B cell (primary cell): ENCODE results near the gene ACIN1. TPM values are rescaled to one million over a fixed set of nuclear protein-coding genes. Genes with fewer than 3 reads are reported as not detected.

Source experiments
- ATAC-seq: fragments of 200-7000 bp; cut with Tn5 transposase; one replicate; pipeline ENCODE4 v1.10.0; 2021; ENCODE audit warnings: low read depth, mild to moderate bottlenecking, moderate number of reproducible peaks, moderate library complexity
- CTCF ChIA-PET: fragments of 350-600 bp; sonication (Branson Sonifier 250); formaldehyde crosslinking; loops from one replicate; lab custom pipeline; 2021; ENCODE audit warnings: antibody characterized with exemption, inconsistent platforms; lab: Charles Lee
- POLR2A ChIA-PET: fragments of 350-600 bp; sonication (Branson Sonifier 250); formaldehyde crosslinking; loops from one replicate; lab custom pipeline; 2021; ENCODE audit warnings: antibody characterized with exemption; lab: Charles Lee
- DNase-seq: peaks from one replicate; pipeline ENCODE4 v3.0.0; 2013
- H2AFZ ChIP-seq: 2 replicates; pipeline ENCODE4 v1.6.1; 2012; ENCODE audit warnings: mild to moderate bottlenecking, low read depth, low read length; ENCODE audit not compliant: insufficient read depth, poor library complexity, severe bottlenecking
- H3K27ac ChIP-seq, 2 donors: 1 replicate in 1 of 2; 2 replicates in 1 of 2; pipeline ENCODE4 v1.5.1; 2012 to 2013; ENCODE audit warnings: low read length in 2 of 2, mild to moderate bottlenecking in 2 of 2, moderate library complexity in 1 of 2
- H3K27me3 ChIP-seq, 4 experiments: fragments of 200-600 bp in 1 of 4; sonication (generic) in 1 of 4; replicated peaks in 1 of 4; 1 replicate in 2 of 4; 2 replicates in 2 of 4; pipeline versions ENCODE4 v1.6.1 to v1.7.0; 2013 to 2016; ENCODE audit warnings: low read length in 3 of 4, mild to moderate bottlenecking in 2 of 4, mixed read lengths in 1 of 4, moderate library complexity in 1 of 4; ENCODE audit not compliant: insufficient read depth in 4 of 4, control insufficient read depth in 3 of 4; ENCODE audit errors: control extremely low read depth in 1 of 4
- H3K36me3 ChIP-seq, 2 experiments: replicated peaks in 1 of 2; 1 replicate in 1 of 2; 2 replicates in 1 of 2; pipeline versions ENCODE4 v1.6.1 to v1.7.1; 2013; ENCODE audit warnings: low read length in 1 of 2; ENCODE audit not compliant: insufficient read depth in 2 of 2, control insufficient read depth in 1 of 2; ENCODE audit errors: control extremely low read depth in 1 of 2, extremely low read depth in 1 of 2
- H3K4me1 ChIP-seq, 2 donors: fragments of 200-600 bp in 1 of 2; sonication (generic) in 1 of 2; 1 replicate in 1 of 2; 2 replicates in 1 of 2; pipeline versions ENCODE4 v1.5.1 to v1.6.1; 2013 to 2017; ENCODE audit warnings: low read length in 2 of 2; ENCODE audit not compliant: control insufficient read depth in 2 of 2, insufficient read depth in 2 of 2
- H3K4me2 ChIP-seq: replicated peaks from 2 replicates; pipeline ENCODE3; 2012; ENCODE audit warnings: mild to moderate bottlenecking, low read depth, low read length; ENCODE audit not compliant: poor library complexity, severe bottlenecking
- H3K4me3 ChIP-seq, 5 experiments: fragments of 200-600 bp in 1 of 5; sonication (generic) in 1 of 5; 1 replicate in 3 of 5; 2 replicates in 2 of 5; pipeline versions ENCODE4 v1.5.1 to v1.7.0; 2011 to 2016; ENCODE audit warnings: low read length in 4 of 5, mild to moderate bottlenecking in 4 of 5, low read depth in 2 of 5, control low read depth in 1 of 5, moderate library complexity in 1 of 5; ENCODE audit not compliant: insufficient read depth in 1 of 5; ENCODE audit errors: control extremely low read depth in 1 of 5, extremely low read depth in 1 of 5
- H3K79me2 ChIP-seq: fragments of 200-600 bp; sonication (generic); one replicate; pipeline ENCODE4 v1.6.0; 2016; ENCODE audit warnings: low read length; ENCODE audit not compliant: control insufficient read depth, insufficient read depth
- H3K9ac ChIP-seq: fragments of 200-600 bp; sonication (generic); 2 replicates; pipeline ENCODE4 v1.6.1; 2017; ENCODE audit warnings: mild to moderate bottlenecking, low read length, moderate library complexity
- H3K9me3 ChIP-seq, 3 donors: one replicate each; pipeline versions ENCODE4 v1.6.1 to v1.7.1; 2013; ENCODE audit warnings: low read length in 2 of 3; ENCODE audit not compliant: control insufficient read depth in 2 of 3, insufficient read depth in 1 of 3; ENCODE audit errors: control extremely low read depth in 1 of 3
- H4K20me1 ChIP-seq: 2 replicates; pipeline ENCODE4 v1.6.0; 2012; ENCODE audit warnings: mild to moderate bottlenecking, low read length; ENCODE audit not compliant: insufficient read depth, control insufficient read depth, poor library complexity, severe bottlenecking
- H3K27ac Mint-ChIP-seq: one replicate; pipeline ENCODE4 v1.8.0; 2021; ENCODE audit warnings: mixed read lengths
- H3K27me3 Mint-ChIP-seq: one replicate; pipeline ENCODE4 v1.8.0; 2021; ENCODE audit warnings: mixed read lengths
- H3K4me1 Mint-ChIP-seq: one replicate; pipeline ENCODE4 v1.8.0; 2021; ENCODE audit warnings: mixed read lengths
- H3K4me3 Mint-ChIP-seq: one replicate; pipeline ENCODE4 v1.8.0; 2021; ENCODE audit warnings: mixed read lengths
- H3K9me3 Mint-ChIP-seq: one replicate; pipeline ENCODE4 v1.8.0; 2022; ENCODE audit warnings: mixed read lengths; ENCODE audit not compliant: insufficient read depth
- EZH2 ChIP-seq: IDR thresholded peaks from 2 replicates; pipeline ENCODE4 v1.6.1; 2012; ENCODE audit warnings: borderline replicate concordance, low read depth, mild to moderate bottlenecking, moderate library complexity, low read length; ENCODE audit not compliant: insufficient read depth, poor library complexity, severe bottlenecking
- WGBS: methylation state at CpG from one replicate; pipeline ENCODE4 v1.1.5; 2013; ENCODE audit warnings: missing lambda C conversion rate; ENCODE audit not compliant: insufficient coverage; 5-methylcytosine and 5-hydroxymethylcytosine counted together
- intact Hi-C: fragments of 100-400 bp; cut with micrococcal nuclease; formaldehyde crosslinking; loops from one replicate; pipeline ENCODE4 v1.10.0; 2022
- polyA plus RNA-seq: library from polyadenylated mRNA; depleted of rRNA; stranded (reverse); fragments of >200 nt; gene quantifications from 2 replicates; pipeline ENCODE4 v1.2.3, GENCODE V29; 2012
- total RNA-seq, 2 donors: library from RNA; stranded (reverse); fragments of 120-200 nt in 1 of 2; gene quantifications; 1 replicate in 1 of 2; 2 replicates in 1 of 2; pipeline versions ENCODE4 v1.2.3 to v1.2.4, GENCODE V29; 2013 to 2022
- TF ChIP-seq, protein P1 (sequence below): fragments of 200-600 bp; IDR thresholded peaks from one replicate; pipeline ENCODE4 v1.8.0; 2022; ENCODE audit warnings: antibody characterized with exemption, mild to moderate bottlenecking

Gene ACIN1
- total and polyA plus RNA-seq, 2 donors (not counting 1 experiment from before 2014, with no cell fraction given), result 178 to 359 TPM

DNA sequence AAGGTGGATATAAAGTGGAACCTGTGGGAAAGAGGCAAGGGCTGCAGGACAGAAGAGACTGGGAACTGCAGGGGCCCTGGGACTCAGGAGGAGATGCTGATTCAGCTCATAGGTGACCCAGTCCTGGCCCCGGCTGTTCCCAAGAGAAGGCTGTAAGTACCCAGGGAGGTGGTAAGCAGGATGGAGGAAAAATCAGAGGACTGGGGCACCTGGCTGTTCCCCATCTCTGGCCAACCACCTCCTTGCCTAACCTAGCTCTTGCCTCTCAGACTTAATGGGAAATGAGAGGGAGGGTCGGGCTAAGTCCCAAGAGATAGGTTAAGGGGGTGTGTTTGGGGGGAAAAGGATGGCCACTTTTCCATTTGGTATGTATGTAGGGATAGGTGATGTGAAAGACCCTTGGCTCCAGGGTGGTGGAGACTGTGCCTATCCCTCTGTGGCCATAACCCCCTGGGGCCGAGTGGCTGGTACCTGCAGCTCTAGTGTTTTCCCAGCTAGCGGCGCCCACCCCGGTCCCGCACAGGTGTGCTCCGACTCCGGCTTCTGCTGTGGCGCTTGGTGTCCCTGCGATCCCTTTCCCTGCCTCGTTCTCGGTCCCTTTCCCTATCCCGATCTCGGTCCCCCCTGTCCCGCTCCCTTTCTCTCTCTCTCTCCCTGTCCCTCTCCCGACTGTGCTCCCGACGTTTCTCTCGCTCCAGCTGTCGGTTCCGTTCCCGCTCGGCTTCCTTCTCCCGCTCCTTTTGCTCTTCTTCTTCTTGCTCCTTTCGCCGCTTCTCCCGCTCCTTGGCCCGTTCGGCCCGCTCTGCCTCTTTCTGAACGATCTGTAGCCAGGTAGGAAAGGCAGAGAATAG lies 36.1 kb downstream of the ACIN1 start:
- no peaks in the 10 kb centered on the region for H3K27me3 Mint-ChIP-seq
- H3K9ac ChIP-seq, result no peak overlapping the region
- H4K20me1 ChIP-seq, result peaks cover 24% of the 10 kb centered on the region
- H3K36me3 ChIP-seq, result peaks cover 4 to 51% of the 10 kb centered on the region in 2 experiments
- CTCF ChIA-PET, result interaction anchor here (0.6 to 19.1 kb wide), 42 partner anchors 10 to 803 kb away, joined by 3 to 1134 read pairs (median 4); partner anchors contain the start of genes ACIN1, AJUBA, C14orf119 and HAUS4
- no peak overlapping the region for H3K4me2 ChIP-seq
- peaks cover 10 to 21% of the 10 kb centered on the region in 2 donors for H3K4me1 ChIP-seq
- ATAC-seq (no peak), DNase-seq (no peak)
- no peak overlapping the region for H3K27ac ChIP-seq
- TF ChIP-seq, protein P1, sequence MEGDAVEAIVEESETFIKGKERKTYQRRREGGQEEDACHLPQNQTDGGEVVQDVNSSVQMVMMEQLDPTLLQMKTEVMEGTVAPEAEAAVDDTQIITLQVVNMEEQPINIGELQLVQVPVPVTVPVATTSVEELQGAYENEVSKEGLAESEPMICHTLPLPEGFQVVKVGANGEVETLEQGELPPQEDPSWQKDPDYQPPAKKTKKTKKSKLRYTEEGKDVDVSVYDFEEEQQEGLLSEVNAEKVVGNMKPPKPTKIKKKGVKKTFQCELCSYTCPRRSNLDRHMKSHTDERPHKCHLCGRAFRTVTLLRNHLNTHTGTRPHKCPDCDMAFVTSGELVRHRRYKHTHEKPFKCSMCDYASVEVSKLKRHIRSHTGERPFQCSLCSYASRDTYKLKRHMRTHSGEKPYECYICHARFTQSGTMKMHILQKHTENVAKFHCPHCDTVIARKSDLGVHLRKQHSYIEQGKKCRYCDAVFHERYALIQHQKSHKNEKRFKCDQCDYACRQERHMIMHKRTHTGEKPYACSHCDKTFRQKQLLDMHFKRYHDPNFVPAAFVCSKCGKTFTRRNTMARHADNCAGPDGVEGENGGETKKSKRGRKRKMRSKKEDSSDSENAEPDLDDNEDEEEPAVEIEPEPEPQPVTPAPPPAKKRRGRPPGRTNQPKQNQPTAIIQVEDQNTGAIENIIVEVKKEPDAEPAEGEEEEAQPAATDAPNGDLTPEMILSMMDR, result no peak
- TF ChIP-seq EZH2, result no peak
- no peaks in the 10 kb centered on the region for H3K9me3 ChIP-seq
- H2AFZ ChIP-seq, result no peak overlapping the region
- intact Hi-C loops, result loop anchor here (1.0 to 10.0 kb wide), 10 partner anchors 25 to 754 kb away; partner anchors contain the start of gene PSMB5
- H3K9me3 Mint-ChIP-seq, result no peaks in the 10 kb centered on the region
- H3K4me3 Mint-ChIP-seq, result no peak overlapping the region
- peaks cover 1% of the 10 kb centered on the region for H3K79me2 ChIP-seq
- H3K27me3 ChIP-seq, result peaks cover 0 to 6% (median 0%) of the 10 kb centered on the region in 4 experiments
- H3K4me1 Mint-ChIP-seq, result peaks cover 18% of the 10 kb centered on the region
- WGBS, result 94% methylated on average over 17 of the region's 32 CpGs
- POLR2A ChIA-PET, result interaction anchor here (0.7 to 1.5 kb wide), 10 partner anchors 10 to 1281 kb away, joined by 3 to 13 read pairs (median 4); partner anchors contain the start of genes AJUBA, RBM23 and RIPK3
- H3K27ac Mint-ChIP-seq, result no peak overlapping the region
- no peak overlapping the region for H3K4me3 ChIP-seq
